ENCODE results near the gene TLCD5. TPM values are rescaled to one million over a fixed set of nuclear protein-coding genes. Genes with fewer than 3 reads are reported as not detected.

The TLCD5 gene
- total and polyA plus RNA-seq, 9 donors, result 4.0 to 13.2 (median 8.2) TPM

GRCh38 chr11:120283124-120283523, 42.0 kb upstream of the TLCD5 start:
- no peak overlapping the region for H3K4me3 ChIP-seq
- WGBS, 3 donors, result 77 to 87% (median 77%) methylated on average over 2 of the region's 2 CpGs
- no peaks in the 10 kb centered on the region for H3K9me3 ChIP-seq
- no peaks in the 10 kb centered on the region for H3K4me1 ChIP-seq (ENCODE audit: insufficient read depth)
- no peaks in the 10 kb centered on the region for H3K36me3 ChIP-seq
- no peak for DNase-seq
- intact Hi-C loops (cut with DNase I), result no loop called here
- H3K27me3 ChIP-seq, result no peaks in the 10 kb centered on the region
- TF ChIP-seq POLR2A (IDR thresholded peaks at IDR 0.05) (no peak), CTCF (IDR thresholded peaks at IDR 0.05) (no peak), EP300 (IDR thresholded peaks at IDR 0.05) (no peak)
- H3K27ac ChIP-seq, result no peak overlapping the region

- Histone ChIP-seq H3K36me3 (no peaks in the 10 kb centered on the region), H3K4me1 (ENCODE audit: insufficient read depth) (no peaks in the 10 kb centered on the region), H3K4me3 (no peak overlapping the region), H3K27ac (no peak overlapping the region), H3K27me3 (no peaks in the 10 kb centered on the region), H3K9me3 (no peaks in the 10 kb centered on the region)
- intact Hi-C loops (cut with DNase I), result no loop called here
- DNase-seq, result no peak
- 89 to 92% (median 90%) methylated on average over 6 of the region's 6 CpGs for WGBS, 3 donors
- TF ChIP-seq EP300 (IDR thresholded peaks at IDR 0.05), result no peak
- no peak for TF ChIP-seq POLR2A (IDR thresholded peaks at IDR 0.05)
- TF ChIP-seq CTCF (IDR thresholded peaks at IDR 0.05), result no peak
Measured at GRCh38 chr11:120284272-120284671, 40.8 kb upstream of the TLCD5 start.

GRCh38 chr11:120285256-120285655, 39.8 kb upstream of the TLCD5 start:
- intact Hi-C loops (cut with DNase I), result no loop called here
- DNase-seq, result no peak
- H3K27ac ChIP-seq, result no peak overlapping the region
- H3K9me3 ChIP-seq, result no peaks in the 10 kb centered on the region
- no peaks in the 10 kb centered on the region for H3K27me3 ChIP-seq
- no peaks in the 10 kb centered on the region for H3K4me1 ChIP-seq (ENCODE audit: insufficient read depth)
- H3K36me3 ChIP-seq, result no peaks in the 10 kb centered on the region
- TF ChIP-seq CTCF (IDR thresholded peaks at IDR 0.05), result no peak
- TF ChIP-seq POLR2A (IDR thresholded peaks at IDR 0.05), result no peak
- no peak for TF ChIP-seq EP300 (IDR thresholded peaks at IDR 0.05)
- no peak overlapping the region for H3K4me3 ChIP-seq
- WGBS, 3 donors, result 76 to 86% (median 78%) methylated on average over 4 of the region's 4 CpGs

- WGBS, 3 donors, result 91 to 97% (median 93%) methylated on average over 2 of the region's 2 CpGs
- H3K4me3 ChIP-seq, result no peak overlapping the region
- TF ChIP-seq EP300 (IDR thresholded peaks at IDR 0.05), result no peak
- TF ChIP-seq CTCF (IDR thresholded peaks at IDR 0.05), result no peak
- no peak for TF ChIP-seq POLR2A (IDR thresholded peaks at IDR 0.05)
- no peaks in the 10 kb centered on the region for H3K36me3 ChIP-seq
- H3K27ac ChIP-seq, result no peak overlapping the region
- DNase-seq, result no peak
- intact Hi-C loops (cut with DNase I), result no loop called here
- no peaks in the 10 kb centered on the region for H3K4me1 ChIP-seq (ENCODE audit: insufficient read depth)
- no peaks in the 10 kb centered on the region for H3K27me3 ChIP-seq
- H3K9me3 ChIP-seq, result no peaks in the 10 kb centered on the region
Measured at GRCh38 chr11:120288021-120288420, 37.1 kb upstream of the TLCD5 start.

- no peaks in the 10 kb centered on the region for H3K4me1 ChIP-seq (ENCODE audit: insufficient read depth)
- intact Hi-C loops (cut with DNase I), result no loop called here
- no peak overlapping the region for H3K4me3 ChIP-seq
- no peaks in the 10 kb centered on the region for H3K9me3 ChIP-seq
- TF ChIP-seq POLR2A (IDR thresholded peaks at IDR 0.05) (no peak), EP300 (IDR thresholded peaks at IDR 0.05) (no peak), CTCF (IDR thresholded peaks at IDR 0.05) (no peak)
- H3K36me3 ChIP-seq, result no peaks in the 10 kb centered on the region
- H3K27ac ChIP-seq, result no peak overlapping the region
- WGBS, 3 donors, result 75 to 82% (median 77%) methylated on average over 9 of the region's 9 CpGs
- H3K27me3 ChIP-seq, result no peaks in the 10 kb centered on the region
- no peak for DNase-seq
Measured at GRCh38 chr11:120289426-120289825, 35.7 kb upstream of the TLCD5 start.
